ENCODE data around the gene ODAD4.

The ODAD4 gene

GRCh38 chr17:41930009-41930832, at the start of gene ODAD4:
Gene ODAD4, plus strand, starts transcription at chr17:41930617. Its CDS starts 107 bp downstream, at chr17:41930724.
- TF ChIP-seq CREB1 (IDR thresholded peaks at IDR 0.05; ENCODE audit: low read depth): no peak
- peak; percentile 89 for TF ChIP-seq MAX (IDR thresholded peaks at IDR 0.05)
- TF ChIP-seq NFIC (IDR thresholded peaks at IDR 0.05): peak; percentile 26; the same call in 1 of the 2 replicates
- TF ChIP-seq RAD21 (IDR thresholded peaks at IDR 0.05; ENCODE audit: low read depth): peak; percentile 18; the same call in 1 of the 2 replicates
- TF ChIP-seq TCF12 (IDR thresholded peaks at IDR 0.05; ENCODE audit: low read depth): no peak
- TF ChIP-seq EGR1 (IDR thresholded peaks at IDR 0.05): 0 out of 2 replicates have a peak, but pooled peaks have one; percentile 56
- TF ChIP-seq TEAD4 (IDR thresholded peaks at IDR 0.05): peak; percentile 34; the same call in 1 of the 2 replicates
- TF ChIP-seq TAF1 (IDR thresholded peaks at IDR 0.05; ENCODE audit: low read depth): peak; percentile 59; the same call in 1 of the 2 replicates
- TF ChIP-seq CEBPB (IDR thresholded peaks at IDR 0.05): peak; percentile 39; the same call in 1 of the 2 replicates

GRCh38 chr17:41882756-41883155, 47.7 kb upstream of the ODAD4 start:
- TF ChIP-seq EGR1 (IDR thresholded peaks at IDR 0.05): no peak
- no peak for TF ChIP-seq CEBPB (IDR thresholded peaks at IDR 0.05)
- no peak for TF ChIP-seq USF1 (IDR thresholded peaks at IDR 0.05)
- no peak for TF ChIP-seq EP300 (IDR thresholded peaks at IDR 0.05; ENCODE audit: borderline replicate concordance)

GRCh38 chr17:41885733-41886132, 44.7 kb upstream of the ODAD4 start:
- TF ChIP-seq EGR1 (IDR thresholded peaks at IDR 0.05): no peak
- no peak for TF ChIP-seq CEBPB (IDR thresholded peaks at IDR 0.05)
- peak; percentile 34; the same call in 1 of the 2 replicates for TF ChIP-seq RAD21 (IDR thresholded peaks at IDR 0.05; ENCODE audit: low read depth)
- TF ChIP-seq TAF1 (IDR thresholded peaks at IDR 0.05; ENCODE audit: low read depth): no peak
- no peak for TF ChIP-seq YY1 (IDR thresholded peaks at IDR 0.05; ENCODE audit: low read depth)
- TF ChIP-seq ZBTB7A (IDR thresholded peaks at IDR 0.05; ENCODE audit: low read depth): no peak

- TF ChIP-seq FOXM1 (IDR thresholded peaks at IDR 0.05; ENCODE audit: borderline replicate concordance, low read depth) (no peak), YY1 (IDR thresholded peaks at IDR 0.05; ENCODE audit: low read depth) (no peak), EP300 (IDR thresholded peaks at IDR 0.05; ENCODE audit: borderline replicate concordance) (no peak), TCF12 (IDR thresholded peaks at IDR 0.05; ENCODE audit: low read depth) (no peak), CEBPB (IDR thresholded peaks at IDR 0.05) (no peak), EGR1 (IDR thresholded peaks at IDR 0.05) (no peak), ZBTB7A (IDR thresholded peaks at IDR 0.05; ENCODE audit: low read depth) (no peak), USF1 (IDR thresholded peaks at IDR 0.05) (no peak), MAX (IDR thresholded peaks at IDR 0.05) (no peak), NFIC (IDR thresholded peaks at IDR 0.05) (no peak), CREB1 (IDR thresholded peaks at IDR 0.05; ENCODE audit: low read depth) (no peak), TAF1 (IDR thresholded peaks at IDR 0.05; ENCODE audit: low read depth) (no peak)
Measured at GRCh38 chr17:41888332-41888965, 42.0 kb upstream of the ODAD4 start.

GRCh38 chr17:41891135-41892020, 39.0 kb upstream of the ODAD4 start:
- TF ChIP-seq EP300 (IDR thresholded peaks at IDR 0.05; ENCODE audit: borderline replicate concordance) (no peak), CEBPB (IDR thresholded peaks at IDR 0.05) (no peak), TEAD4 (IDR thresholded peaks at IDR 0.05) (no peak), FOXM1 (IDR thresholded peaks at IDR 0.05; ENCODE audit: borderline replicate concordance, low read depth) (no peak), MAX (IDR thresholded peaks at IDR 0.05) (no peak), TAF1 (IDR thresholded peaks at IDR 0.05; ENCODE audit: low read depth) (no peak), EGR1 (IDR thresholded peaks at IDR 0.05) (no peak), USF1 (IDR thresholded peaks at IDR 0.05) (no peak), NFIC (IDR thresholded peaks at IDR 0.05) (no peak), CREB1 (IDR thresholded peaks at IDR 0.05; ENCODE audit: low read depth) (no peak), TCF12 (IDR thresholded peaks at IDR 0.05; ENCODE audit: low read depth) (no peak), REST (IDR thresholded peaks at IDR 0.05; ENCODE audit: low read depth) (no peak), YY1 (IDR thresholded peaks at IDR 0.05; ENCODE audit: low read depth) (no peak), RAD21 (IDR thresholded peaks at IDR 0.05; ENCODE audit: low read depth) (no peak), ZBTB7A (IDR thresholded peaks at IDR 0.05; ENCODE audit: low read depth) (no peak)
